Measurements from ENCODE around the gene MAZ. TPM values are rescaled to one million over a fixed set of nuclear protein-coding genes. Genes with fewer than 3 reads are reported as not detected.

Gene MAZ
- total and polyA plus RNA-seq, 2 of the 8 experiments (the other 6 are each of a cell fraction or from before 2014, with no cell fraction given) = 219 to 380 TPM

- no peak overlapping the region for H3K4me2 ChIP-seq (ENCODE audit: insufficient read depth in 1 of 2, low read depth in 2 of 2, low read length in 2 of 2)
- no peak overlapping the region for H4K91ac ChIP-seq (replicated peaks; ENCODE audit: insufficient read length, low read length)
- H3K4me3 ChIP-seq (ENCODE audit: extremely low read depth in 1 of 4, insufficient read depth in 2 of 4, low read depth in 3 of 4, low read length in 4 of 4) = no peak overlapping the region
- ChIA-PET CTCF (ENCODE audit: partially characterized antibody) (interaction anchor here (0.8 to 17.5 kb wide), 8 partner anchors 8 to 229 kb away, joined by 3 to 212 read pairs (median 4); partner anchors contain the start of gene PAGR1), POLR2A (ENCODE audit: partially characterized antibody) (interaction anchor here (0.8 to 16.6 kb wide), 14 partner anchors 8 to 239 kb away, joined by 3 to 167 read pairs (median 4); partner anchors contain the start of genes ALDOA, PAGR1 and SEZ6L2)
- H2BK120ac ChIP-seq (replicated peaks; ENCODE audit: low read depth, low read length) = no peak overlapping the region
- peak overlapping the region; percentile 72; the same call in 1 of the 2 replicates for H2BK15ac ChIP-seq (ENCODE audit: low read length)
- H3K36me3 ChIP-seq (ENCODE audit: control insufficient read depth in 2 of 4, insufficient read depth in 4 of 4, low read length in 3 of 4) = no peaks in the 10 kb centered on the region; a peak in 1 of 8 replicates
- H2BK12ac ChIP-seq (ENCODE audit: low read depth, low read length) = peak overlapping the region; percentile 63; the same call in 1 of the 2 replicates
- H2BK5ac ChIP-seq (ENCODE audit: low read depth, low read length) = no peak overlapping the region
- no peak overlapping the region for H3K27ac ChIP-seq (ENCODE audit: low read depth, low read length)
- no peak overlapping the region for H2AFZ ChIP-seq (ENCODE audit: low read length)
- no peak overlapping the region for H3K14ac ChIP-seq (ENCODE audit: insufficient read length)
- no peaks in the 10 kb centered on the region; the same call in 1 of the 2 replicates for H3K79me1 ChIP-seq (ENCODE audit: low read depth, low read length)
- H4K5ac ChIP-seq (ENCODE audit: insufficient read length, low read depth, low read length) = no peak overlapping the region
- FAIRE-seq = no peak
- peak overlapping the region; percentile 2; the same call in 1 of the 2 replicates for H2AK5ac ChIP-seq (ENCODE audit: low read depth, low read length)
- no peaks in the 10 kb centered on the region; the same call in 1 of the 2 replicates for H3K23me2 ChIP-seq (ENCODE audit: low read depth, low read length)
- H3K4me1 ChIP-seq (replicated peaks in 1 of 4; ENCODE audit: control insufficient read depth in 3 of 4, insufficient read depth in 4 of 4, low read length in 3 of 4) = peaks cover 0 to 8% (median 3%) of the 10 kb centered on the region in 4 experiments; a peak in 5 of 7 replicates
- H3K9me3 ChIP-seq (ENCODE audit: insufficient read depth in 2 of 2, low read depth in 1 of 2, low read length in 1 of 2) = no peaks in the 10 kb centered on the region
- H2BK20ac ChIP-seq (ENCODE audit: low read length) = no peak overlapping the region
- no peaks in the 10 kb centered on the region for H3K79me2 ChIP-seq (ENCODE audit: control insufficient read depth in 1 of 2, insufficient read depth in 2 of 2, low read length in 2 of 2)
- no peak overlapping the region for H3K18ac ChIP-seq (ENCODE audit: extremely low read depth, low read length)
- no peak overlapping the region for H4K8ac ChIP-seq (ENCODE audit: extremely low read depth, insufficient read depth, low read length)
- no peak overlapping the region for H3K9ac ChIP-seq (replicated peaks in 1 of 4; ENCODE audit: extremely low read depth in 1 of 4, low read depth in 3 of 4, low read length in 3 of 4)
- 96% methylated on average over 5 of the region's 8 CpGs; no CpG with 5 or more reads in 1 of the 2 experiments for WGBS, 2 experiments (ENCODE audit: extremely low coverage in 1 of 2, insufficient coverage in 1 of 2, insufficient read length in 1 of 2, insufficient replicate concordance in 2 of 2, low coverage in 1 of 2, low lambda C conversion rate in 2 of 2, missing lambda C conversion rate in 1 of 2)
- no peaks in the 10 kb centered on the region for H4K20me1 ChIP-seq (replicated peaks in 1 of 2; ENCODE audit: control insufficient read depth in 1 of 2, insufficient read depth in 2 of 2, low read length in 2 of 2)
- 0 out of 7 replicates have a peak, but pooled peaks cover 0 to 3% (median 0%) of the 10 kb centered on the region in 4 experiments for H3K27me3 ChIP-seq (replicated peaks in 1 of 4; ENCODE audit: control insufficient read depth in 3 of 4, extremely low read depth in 1 of 4, insufficient read depth in 3 of 4, low read length in 3 of 4)
- no peak overlapping the region for H3K23ac ChIP-seq (ENCODE audit: insufficient read length)
- no peak overlapping the region for H3K4ac ChIP-seq (replicated peaks; ENCODE audit: insufficient read length, low read depth, low read length)
- no peak overlapping the region for H3K56ac ChIP-seq (replicated peaks; ENCODE audit: insufficient read length, low read depth, low read length)
- no peak for DNase-seq (ENCODE audit: low read depth in 1 of 2, low spot score in 2 of 2)
- TF ChIP-seq SP2 (IDR thresholded peaks at IDR 0.05; ENCODE audit: low read length) (no peak), PHF8 (conservative IDR thresholded peaks at IDR 0.05; ENCODE audit: low read depth, low read length) (no peak), CTCF (IDR thresholded peaks at IDR 0.05; ENCODE audit: control extremely low read depth in 1 of 3, insufficient read depth in 1 of 3, low read depth in 1 of 3, low read length in 3 of 3) (no peak), CREB1 (IDR thresholded peaks at IDR 0.05) (no peak), NANOG (IDR thresholded peaks at IDR 0.05; ENCODE audit: insufficient read depth, low read depth, low read length, poor library complexity, severe bottlenecking) (no peak), RBBP5 (IDR thresholded peaks at IDR 0.05; ENCODE audit: borderline replicate concordance, low read depth, low read length) (no peak), FOSL1 (IDR thresholded peaks at IDR 0.05; ENCODE audit: insufficient read depth, low read depth, low read length) (no peak), GABPA (IDR thresholded peaks at IDR 0.05; ENCODE audit: borderline replicate concordance, insufficient read depth, low read length) (no peak), TCF12 (IDR thresholded peaks at IDR 0.05; ENCODE audit: low read depth, low read length) (no peak), TAF7 (optimal IDR thresholded peaks at IDR 0.05; ENCODE audit: borderline replicate concordance, low read depth, low read length) (no peak), TAF1 (IDR thresholded peaks at IDR 0.05; ENCODE audit: low read depth, low read length) (no peak)
Measured at GRCh38 chr16:29826342-29826695, 20.0 kb downstream of the MAZ start.

All from H1 (cell line).